Effector memory CD8-positive, alpha-beta T cell (primary cell): ENCODE results near the gene RAPSN.
A peak's percentile ranks its signal among the peaks of the same experiment; 100 is the strongest.

ENCODE experiments used
- ATAC-seq: fragments of 150-1000 bp; cut with Tn5 transposase; replicated peaks from 2 replicates; pipeline ENCODE4 v1.10.0; 2021; ENCODE audit warnings: mild to moderate bottlenecking, moderate library complexity
- DNase-seq, 3 experiments: peaks; one replicate each; pipeline ENCODE4 v3.0.0; 2021
- H3K27ac Mint-ChIP-seq, 2 donors: one replicate each; pipeline ENCODE4 v1.8.0; 2022; ENCODE audit warnings: mild to moderate bottlenecking in 2 of 2, mixed read lengths in 2 of 2, moderate library complexity in 2 of 2
- H3K27me3 Mint-ChIP-seq, 2 donors: one replicate each; pipeline ENCODE4 v1.8.0; 2022; ENCODE audit warnings: mixed read lengths in 2 of 2
- H3K36me3 Mint-ChIP-seq: one replicate; pipeline ENCODE4 v1.8.0; 2022; ENCODE audit warnings: mild to moderate bottlenecking, moderate library complexity, mixed read lengths; ENCODE audit not compliant: insufficient read depth
- H3K4me1 Mint-ChIP-seq, 2 donors: one replicate each; pipeline ENCODE4 v1.8.0; 2022; ENCODE audit warnings: low read depth in 2 of 2, mixed read lengths in 2 of 2
- H3K4me3 Mint-ChIP-seq, 2 donors: one replicate each; pipeline ENCODE4 v1.8.0; 2022; ENCODE audit warnings: mild to moderate bottlenecking in 2 of 2, mixed read lengths in 2 of 2, moderate library complexity in 2 of 2
- H3K9me3 Mint-ChIP-seq, 2 donors: one replicate each; pipeline ENCODE4 v1.8.0; 2022; ENCODE audit warnings: mixed read lengths in 2 of 2

Gene RAPSN

DNA sequence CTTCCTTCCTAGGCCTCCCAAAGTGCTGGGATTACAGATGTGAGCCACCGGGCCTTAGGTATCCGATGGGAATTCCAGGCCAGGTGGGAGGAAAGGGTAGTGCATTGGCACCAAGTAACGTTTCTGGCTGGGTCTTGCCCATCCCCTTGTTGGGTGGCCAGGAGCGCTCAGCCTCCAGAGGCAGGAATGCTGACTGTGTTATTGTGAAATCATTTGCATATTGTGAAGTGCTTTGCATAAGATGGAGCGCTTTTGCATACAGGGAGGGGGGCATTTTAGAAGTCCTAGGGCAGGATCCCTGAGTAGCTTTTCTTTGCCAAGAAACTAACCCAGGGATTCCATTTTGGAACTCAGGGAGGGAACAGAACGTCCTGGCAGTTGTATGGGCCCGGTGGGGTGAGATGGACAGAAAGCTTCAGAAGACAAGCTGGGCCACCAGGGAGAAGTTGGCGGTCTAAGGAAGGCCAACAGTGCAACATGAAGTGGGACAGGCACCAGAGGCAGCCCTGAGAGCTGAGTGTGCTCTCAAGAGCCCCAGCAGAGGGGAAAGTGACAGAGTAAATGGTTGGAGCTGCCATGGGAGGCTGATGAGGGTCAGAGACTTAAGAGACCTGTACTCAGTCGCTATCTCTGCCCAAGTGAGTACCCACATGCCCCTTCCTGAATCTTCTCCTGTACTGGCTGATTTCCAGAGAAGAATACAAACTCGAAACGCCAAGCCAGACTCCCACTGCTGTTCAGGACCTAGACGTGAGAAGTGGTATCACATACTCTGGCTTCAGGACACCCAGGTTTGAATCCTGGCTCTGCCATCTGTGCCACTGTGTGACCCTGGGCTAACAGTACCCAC, 41.8 kb downstream of the RAPSN start:
- Mint-ChIP-seq H3K9me3 (no peaks in the 10 kb centered on the region), H3K27me3 (no peaks in the 10 kb centered on the region), H3K36me3 (peaks cover 10% of the 10 kb centered on the region), H3K27ac (peak overlapping the region; percentile 87 to 89), H3K4me3 (peak overlapping the region; percentile 97 to 98), H3K4me1 (peaks cover 22 to 25% of the 10 kb centered on the region in 2 donors)
- no peak for DNase-seq
- no peak for ATAC-seq

DNA sequence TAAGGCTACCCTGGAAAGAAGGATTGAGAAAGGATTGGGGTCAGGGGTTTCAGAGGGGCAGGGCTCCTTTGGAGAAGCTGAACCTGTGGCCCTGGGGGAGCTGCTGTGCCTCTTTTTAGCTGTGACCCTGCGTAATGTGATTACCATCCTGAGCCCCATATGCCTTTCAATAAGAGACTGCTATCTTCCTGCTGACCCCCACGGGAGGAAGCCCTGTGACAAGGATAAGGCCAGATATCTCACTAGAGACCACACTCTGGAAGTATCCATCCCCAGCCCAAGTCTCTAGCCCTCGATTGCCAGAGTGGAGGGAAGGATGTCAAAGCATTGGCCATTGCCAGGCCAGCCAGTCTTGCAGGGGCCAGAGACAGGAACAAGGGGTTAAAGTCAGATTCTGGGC, 45.4 kb downstream of the RAPSN start:
- H3K27me3 Mint-ChIP-seq: no peaks in the 10 kb centered on the region
- no peak overlapping the region for H3K4me3 Mint-ChIP-seq
- no peak overlapping the region for H3K27ac Mint-ChIP-seq
- peaks cover under 1% of the 10 kb centered on the region for H3K36me3 Mint-ChIP-seq
- H3K4me1 Mint-ChIP-seq: peaks cover 21 to 22% of the 10 kb centered on the region in 2 donors
- no peaks in the 10 kb centered on the region for H3K9me3 Mint-ChIP-seq
- DNase-seq (no peak), ATAC-seq (no peak)

DNA sequence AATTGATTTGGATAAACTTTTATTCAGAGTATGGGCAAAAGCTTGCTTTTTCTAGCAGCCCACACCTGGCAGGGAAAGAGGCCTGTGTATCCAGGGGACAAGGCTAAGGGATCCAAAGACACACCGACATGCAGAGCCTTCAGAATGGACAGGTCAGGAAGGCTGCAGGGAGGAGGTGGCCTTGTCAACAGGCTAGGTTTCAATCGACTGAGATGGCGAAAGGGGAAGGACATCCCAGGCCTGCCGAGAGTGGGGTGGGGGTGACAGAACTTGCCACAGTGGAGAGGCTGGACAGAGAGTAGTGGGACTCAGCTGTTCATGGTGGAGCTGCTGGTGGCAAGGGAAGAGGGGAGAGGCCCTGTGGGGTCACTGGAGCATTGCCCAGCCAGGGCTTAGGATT, 45.8 kb downstream of the RAPSN start:
- no peaks in the 10 kb centered on the region for H3K36me3 Mint-ChIP-seq
- no peak for DNase-seq
- ATAC-seq: no peak
- H3K4me1 Mint-ChIP-seq: peaks cover 21 to 23% of the 10 kb centered on the region in 2 donors
- peak overlapping the region in 1 of 2 donors; percentile 38 for H3K27ac Mint-ChIP-seq
- H3K27me3 Mint-ChIP-seq: no peaks in the 10 kb centered on the region
- no peaks in the 10 kb centered on the region for H3K9me3 Mint-ChIP-seq
- no peak overlapping the region for H3K4me3 Mint-ChIP-seq

DNA sequence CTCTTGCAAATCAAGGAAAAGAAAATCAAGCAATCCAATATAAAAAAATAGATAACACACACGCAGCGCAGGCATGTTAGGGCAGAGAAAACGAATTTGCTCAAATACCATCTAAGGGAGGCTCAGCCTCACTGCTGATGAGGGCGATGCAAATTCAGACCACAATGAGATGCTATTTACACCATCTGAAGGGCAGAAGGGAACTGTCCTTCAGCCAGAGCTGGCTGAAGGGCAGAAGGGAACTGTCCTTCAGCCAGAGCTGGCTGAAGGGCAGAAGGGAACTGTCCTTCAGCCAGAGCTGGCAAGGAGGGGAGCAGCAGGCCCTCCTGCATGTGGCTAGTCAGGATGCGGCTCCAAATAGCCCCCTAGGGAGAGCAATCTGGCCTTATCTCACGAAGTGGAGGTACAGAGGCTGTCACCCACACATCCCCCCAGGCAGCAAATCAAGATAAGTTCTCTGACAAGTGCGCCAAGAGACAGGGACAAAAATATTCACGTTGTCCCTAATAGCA, 48.1 kb downstream of the RAPSN start:
- DNase-seq: no peak
- H3K27me3 Mint-ChIP-seq: no peaks in the 10 kb centered on the region
- no peaks in the 10 kb centered on the region for H3K36me3 Mint-ChIP-seq
- H3K27ac Mint-ChIP-seq: peak overlapping the region; percentile 49 to 75
- H3K4me1 Mint-ChIP-seq: peaks cover 11 to 16% of the 10 kb centered on the region in 2 donors
- ATAC-seq: peak; percentile 29
- peak overlapping the region; percentile 81 to 83 for H3K4me3 Mint-ChIP-seq
- no peaks in the 10 kb centered on the region for H3K9me3 Mint-ChIP-seq

DNA sequence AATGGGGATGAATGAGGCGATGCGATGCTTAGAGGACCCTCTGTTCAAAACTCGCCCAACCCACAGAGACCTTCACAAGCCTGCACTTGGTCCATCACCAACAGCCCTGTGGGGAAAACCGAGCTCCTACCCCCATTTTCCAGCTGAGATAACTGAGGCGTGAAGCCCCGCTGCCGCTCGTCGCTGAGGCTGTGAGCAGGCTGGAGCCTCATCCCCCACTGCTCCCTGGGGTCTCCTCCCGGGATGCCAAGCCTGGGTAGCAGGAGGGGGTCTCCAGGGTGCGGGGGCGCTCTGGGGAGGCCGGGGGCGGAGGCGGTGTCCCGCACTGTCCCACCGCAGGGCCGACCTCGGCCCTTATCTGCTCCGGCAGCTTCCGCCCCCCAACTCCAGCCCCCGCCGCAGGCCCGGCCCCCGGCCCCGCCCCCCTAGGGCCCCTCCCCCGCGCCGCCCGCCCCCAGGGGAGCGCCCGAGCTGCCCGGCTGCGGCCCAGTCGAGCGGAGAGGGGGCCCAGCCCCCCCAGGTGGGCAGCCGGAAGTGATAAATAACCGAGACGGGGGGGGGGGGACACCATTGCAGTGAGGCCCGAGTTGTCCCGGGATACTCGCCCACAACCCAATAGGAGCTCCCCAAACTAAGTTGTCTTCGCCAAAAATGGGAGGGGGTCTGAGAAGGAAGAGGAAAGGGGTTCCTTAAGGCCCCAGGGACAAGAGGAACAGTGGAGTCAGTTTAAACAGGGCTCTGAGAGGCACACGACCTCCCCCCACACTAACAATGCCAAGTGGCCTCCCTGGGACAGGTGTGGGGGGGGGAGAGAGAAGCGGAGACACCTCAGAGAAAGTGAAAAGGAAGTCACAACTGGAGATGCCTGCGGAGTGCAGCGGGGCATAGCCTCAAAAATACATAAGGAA, 48.8 kb downstream of the RAPSN start:
- H3K9me3 Mint-ChIP-seq: no peaks in the 10 kb centered on the region
- H3K4me3 Mint-ChIP-seq: peak overlapping the region; percentile 81 to 83
- no peaks in the 10 kb centered on the region for H3K36me3 Mint-ChIP-seq
- no peaks in the 10 kb centered on the region for H3K27me3 Mint-ChIP-seq
- H3K4me1 Mint-ChIP-seq: peaks cover 16 to 23% of the 10 kb centered on the region in 2 donors
- peak; percentile 79 for ATAC-seq
- DNase-seq: no peak
- peak overlapping the region; percentile 49 to 75 for H3K27ac Mint-ChIP-seq

DNA sequence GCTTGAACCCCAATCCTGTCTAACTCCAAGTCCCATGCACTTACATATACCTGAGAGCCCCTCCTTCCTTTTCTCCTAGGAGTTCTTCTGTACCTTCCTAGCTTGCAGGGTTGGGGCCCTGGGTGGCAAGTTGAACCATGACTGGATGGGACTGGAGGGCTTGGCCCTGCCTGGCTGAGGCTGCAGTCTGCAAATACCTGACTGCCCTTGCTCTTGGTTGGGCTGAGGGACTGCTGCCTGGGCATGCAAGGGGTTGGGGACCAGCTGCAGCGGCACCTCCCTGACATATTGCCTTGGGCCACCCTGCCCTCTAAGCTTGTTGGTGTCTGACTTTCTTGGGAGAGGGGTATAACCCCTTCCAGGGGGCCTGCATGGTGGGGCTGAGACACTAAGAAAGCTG, 50.4 kb downstream of the RAPSN start:
- Mint-ChIP-seq H3K4me3 (peak overlapping the region; percentile 46 to 83), H3K4me1 (peaks cover 20 to 30% of the 10 kb centered on the region in 2 donors), H3K36me3 (peaks cover 5% of the 10 kb centered on the region), H3K9me3 (no peaks in the 10 kb centered on the region), H3K27me3 (no peaks in the 10 kb centered on the region), H3K27ac (peak overlapping the region in 1 of 2 donors; percentile 8)
- ATAC-seq (no peak), DNase-seq (no peak)

DNA sequence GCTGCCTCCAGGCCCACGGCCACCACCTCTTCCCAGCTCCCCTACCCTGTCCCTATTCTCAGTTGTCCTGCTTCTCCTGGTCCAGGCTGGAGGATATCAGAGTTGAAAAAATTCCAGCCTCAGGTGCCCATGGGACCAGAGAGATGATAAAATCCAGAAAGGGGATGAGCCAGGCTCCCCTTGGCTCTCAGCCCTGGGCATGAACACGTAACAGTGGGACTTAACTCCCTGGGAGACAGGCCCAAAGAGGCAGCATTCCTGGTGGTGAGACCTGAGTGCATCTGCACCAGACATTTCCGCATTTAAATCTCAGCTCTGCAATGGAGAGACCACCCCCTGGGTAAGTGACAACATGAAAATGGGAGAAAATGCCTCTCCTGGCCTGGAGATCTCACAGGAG, 50.9 kb downstream of the RAPSN start:
- Mint-ChIP-seq H3K4me3 (peak overlapping the region in 1 of 2 donors; percentile 46), H3K27me3 (no peaks in the 10 kb centered on the region), H3K9me3 (no peaks in the 10 kb centered on the region), H3K27ac (peak overlapping the region in 1 of 2 donors; percentile 8), H3K36me3 (peaks cover 5% of the 10 kb centered on the region), H3K4me1 (peaks cover 20 to 34% of the 10 kb centered on the region in 2 donors)
- DNase-seq (no peak), ATAC-seq (no peak)

DNA sequence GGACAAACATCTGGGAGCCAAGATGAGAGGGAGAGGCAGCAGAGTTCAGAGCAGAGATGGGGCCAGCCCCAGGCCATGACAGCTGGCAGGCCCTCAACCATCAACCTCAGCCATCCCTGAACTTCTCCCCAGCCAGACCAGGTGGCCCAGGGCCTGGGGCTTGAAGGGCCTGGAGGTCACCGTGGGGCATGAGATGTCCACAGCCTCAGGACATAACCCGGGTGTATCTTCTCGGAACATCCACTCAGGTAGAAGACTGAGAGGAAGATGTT, 53.0 kb downstream of the RAPSN start:
- Mint-ChIP-seq H3K4me3 (peak overlapping the region; percentile 50 to 68), H3K27me3 (no peaks in the 10 kb centered on the region), H3K36me3 (peaks cover 5% of the 10 kb centered on the region), H3K9me3 (no peaks in the 10 kb centered on the region), H3K4me1 (peaks cover 27 to 42% of the 10 kb centered on the region in 2 donors), H3K27ac (peak overlapping the region; percentile 87 to 95)
- ATAC-seq: no peak
- no peak for DNase-seq

DNA sequence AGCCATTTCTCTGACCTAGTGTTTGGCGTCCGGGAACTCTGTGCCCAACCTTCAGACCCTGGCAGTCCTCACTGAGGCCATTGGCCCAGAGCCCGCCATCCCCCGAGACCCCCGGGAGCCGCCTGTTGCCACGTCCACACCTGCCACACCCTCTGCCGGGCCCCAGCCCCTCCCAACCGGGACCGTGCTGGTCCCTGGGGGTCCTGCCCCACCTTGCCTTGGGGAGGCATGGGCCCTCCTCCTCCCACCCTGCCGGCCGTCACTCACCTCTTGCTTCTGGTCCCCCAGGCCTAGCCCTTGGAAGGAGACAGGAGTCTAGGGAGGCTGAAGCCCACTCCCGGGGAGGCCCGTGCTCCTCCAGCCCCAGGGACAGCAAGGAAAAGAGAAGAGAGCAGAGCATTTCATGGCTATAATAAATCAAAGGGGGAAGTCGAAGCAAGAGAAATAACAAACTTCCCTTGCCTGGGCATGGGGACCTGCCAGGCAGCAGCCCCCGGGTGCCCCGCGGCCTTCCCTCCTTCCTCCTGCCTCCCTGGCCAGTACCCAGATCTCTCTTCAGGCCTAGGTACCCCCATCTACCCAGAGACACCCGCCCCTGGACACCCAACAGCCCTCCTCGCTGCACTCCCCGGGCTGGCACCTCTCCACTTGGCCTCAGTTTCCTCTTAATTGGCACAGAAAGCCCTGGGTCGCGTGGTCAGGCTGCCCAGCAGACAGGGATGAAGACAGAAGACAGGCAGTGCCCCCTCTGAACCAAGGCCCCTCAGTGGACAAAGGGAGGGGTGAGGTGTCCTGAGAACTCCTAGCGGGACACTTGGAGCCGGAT, 53.5 kb downstream of the RAPSN start:
- Mint-ChIP-seq H3K36me3 (peaks cover 5% of the 10 kb centered on the region), H3K4me1 (peaks cover 29 to 44% of the 10 kb centered on the region in 2 donors), H3K27ac (peak overlapping the region; percentile 87 to 95), H3K27me3 (no peaks in the 10 kb centered on the region), H3K9me3 (no peaks in the 10 kb centered on the region), H3K4me3 (peak overlapping the region; percentile 50 to 68)
- DNase-seq (no peak), ATAC-seq (no peak)

DNA sequence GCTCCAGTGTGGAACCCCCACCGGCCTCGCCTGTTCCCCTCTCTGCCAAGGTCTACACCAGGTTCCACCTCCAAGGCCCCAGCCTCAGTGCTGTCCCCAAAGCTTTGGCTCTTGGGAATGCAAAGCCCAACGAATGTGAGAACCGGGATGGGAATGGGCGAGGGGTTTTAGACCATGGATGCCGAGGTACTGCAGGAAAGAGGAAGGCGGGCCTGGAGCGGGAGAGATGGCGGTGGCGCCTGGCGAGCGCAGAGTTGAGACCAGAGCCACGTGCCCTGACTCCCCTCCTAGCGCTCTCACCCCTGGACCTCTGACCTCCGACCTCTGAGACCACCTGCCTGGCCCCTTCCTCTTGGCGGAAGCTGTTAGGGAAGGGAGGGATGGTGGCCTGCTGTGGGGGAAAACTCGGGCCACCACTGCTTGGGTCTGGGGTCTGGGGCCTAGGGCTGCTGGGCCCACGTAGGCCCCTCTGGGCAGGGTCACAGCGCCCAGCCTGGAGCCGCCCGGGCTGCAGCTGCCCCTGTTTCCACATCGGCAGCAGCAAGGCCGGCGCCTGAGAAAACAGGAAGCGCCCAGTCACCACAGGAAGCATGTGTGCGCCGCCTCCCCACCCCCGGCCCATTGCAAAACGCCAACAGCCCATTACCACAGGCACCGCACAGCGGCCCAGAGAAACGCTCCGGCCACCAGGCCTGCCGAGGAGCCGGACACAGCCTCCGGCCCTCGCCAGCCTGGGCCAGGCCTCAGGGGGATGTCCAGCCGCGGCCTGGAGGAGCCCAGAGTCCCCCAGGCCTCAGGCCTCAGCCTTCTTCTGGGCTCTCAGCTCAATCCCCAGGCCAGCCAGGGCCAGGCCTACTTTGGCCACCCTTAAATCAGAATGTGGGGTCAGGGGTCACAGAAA, 54.4 kb downstream of the RAPSN start:
- Mint-ChIP-seq H3K27ac (peak overlapping the region; percentile 87 to 95), H3K4me1 (peaks cover 33 to 49% of the 10 kb centered on the region in 2 donors)
- ATAC-seq: peak; percentile 87

DNA sequence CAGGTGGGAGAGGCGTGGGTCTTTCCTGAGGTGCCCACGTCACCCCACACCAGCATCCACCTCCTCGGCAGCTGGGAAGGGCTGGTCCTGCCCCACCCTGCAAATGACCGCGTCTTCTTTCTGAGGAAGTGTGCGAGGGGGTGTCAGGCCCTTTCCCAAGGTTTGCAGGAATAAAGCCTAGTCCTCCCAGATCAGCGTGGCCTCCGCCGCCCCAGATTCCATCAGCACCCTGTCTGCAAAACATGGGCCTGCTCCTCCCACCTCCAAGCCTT, 55.0 kb downstream of the RAPSN start:
- DNase-seq (no peak), ATAC-seq (no peak)
- H3K36me3 Mint-ChIP-seq: peaks cover 5% of the 10 kb centered on the region
- no peaks in the 10 kb centered on the region for H3K27me3 Mint-ChIP-seq
- H3K4me3 Mint-ChIP-seq: peak overlapping the region; percentile 65 to 68
- H3K9me3 Mint-ChIP-seq: no peaks in the 10 kb centered on the region
- H3K27ac Mint-ChIP-seq: peak overlapping the region; percentile 87 to 95
- peaks cover 34 to 52% of the 10 kb centered on the region in 2 donors for H3K4me1 Mint-ChIP-seq

More for the DNA sequence above, 54.4 kb downstream of the RAPSN start:
- peak in 1 of 3 experiments; percentile 29 for DNase-seq
- Mint-ChIP-seq H3K36me3 (peaks cover 5% of the 10 kb centered on the region), H3K4me3 (peak overlapping the region; percentile 65 to 68), H3K9me3 (no peaks in the 10 kb centered on the region), H3K27me3 (no peaks in the 10 kb centered on the region)
